Fibroblast of mammary gland (primary cell): Measurements from ENCODE around the gene PIAS4.

ENCODE experiments used
- DNase-seq: peaks from one replicate; pipeline ENCODE4 v3.0.0-alpha.2; 2010; ENCODE audit warnings: low read depth
- H3K4me3 ChIP-seq: 2 replicates; pipeline ENCODE4 v1.5.1; 2011; ENCODE audit warnings: low read depth, mild to moderate bottlenecking, low read length, moderate library complexity; ENCODE audit not compliant: control insufficient read depth
- TF ChIP-seq, protein P1 (sequence below): conservative IDR thresholded peaks from 2 replicates; pipeline ENCODE4 v1.5.1; 2011; ENCODE audit warnings: low read depth, low read length, inconsistent platforms; ENCODE audit not compliant: control insufficient read depth, insufficient read depth

PIAS4 gene

DNA sequence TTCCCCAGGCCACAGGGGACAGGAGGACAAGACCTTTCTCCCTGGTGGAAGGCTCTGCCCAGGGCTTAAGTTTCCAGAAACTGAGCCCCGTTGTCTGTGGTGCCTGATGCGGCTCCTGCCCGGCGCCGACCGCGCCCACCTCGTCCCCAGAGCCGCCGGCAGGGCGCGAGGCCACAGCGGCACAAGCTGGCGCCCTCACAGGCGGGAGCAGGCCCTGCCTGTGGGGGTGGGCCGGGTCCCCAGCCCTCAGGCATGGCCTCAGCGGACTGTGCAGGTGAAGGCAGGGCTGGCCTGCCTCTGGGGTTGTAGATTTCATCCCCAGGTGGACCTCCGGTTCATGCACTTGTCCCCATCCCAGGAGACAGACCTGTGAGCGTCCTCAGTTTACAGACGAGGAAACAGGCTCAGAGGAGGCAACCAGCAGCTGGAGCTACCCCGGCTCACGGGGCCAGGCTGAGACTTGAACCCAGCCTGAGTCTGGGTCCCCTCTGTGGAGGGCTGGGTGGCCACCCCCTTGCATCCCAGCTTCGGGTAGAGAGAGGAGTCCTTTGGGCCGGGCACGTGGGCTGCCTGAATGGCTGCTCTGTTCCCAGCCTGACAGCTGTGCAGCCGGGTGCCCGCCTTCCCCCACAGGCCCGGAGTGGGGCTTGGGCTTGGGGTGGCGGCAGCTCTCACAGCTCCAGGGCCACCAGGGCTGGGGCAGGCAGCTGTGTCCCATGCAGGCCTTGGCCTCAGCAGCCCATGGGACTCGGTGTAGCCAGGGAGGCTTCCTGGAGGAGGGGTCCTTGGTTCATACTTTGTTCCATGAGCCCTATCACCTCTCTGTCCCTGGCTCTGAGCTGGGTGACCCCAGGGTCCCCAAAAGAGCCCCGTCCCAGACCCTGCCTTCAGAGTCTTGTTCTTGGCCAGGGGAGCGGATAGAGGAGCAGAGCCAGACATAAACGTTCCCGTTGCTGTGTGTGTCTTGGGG is 26.8 kb downstream of the PIAS4 start:
- DNase-seq = no peak
- no peak overlapping the region for H3K4me3 ChIP-seq
- TF ChIP-seq, protein P1, sequence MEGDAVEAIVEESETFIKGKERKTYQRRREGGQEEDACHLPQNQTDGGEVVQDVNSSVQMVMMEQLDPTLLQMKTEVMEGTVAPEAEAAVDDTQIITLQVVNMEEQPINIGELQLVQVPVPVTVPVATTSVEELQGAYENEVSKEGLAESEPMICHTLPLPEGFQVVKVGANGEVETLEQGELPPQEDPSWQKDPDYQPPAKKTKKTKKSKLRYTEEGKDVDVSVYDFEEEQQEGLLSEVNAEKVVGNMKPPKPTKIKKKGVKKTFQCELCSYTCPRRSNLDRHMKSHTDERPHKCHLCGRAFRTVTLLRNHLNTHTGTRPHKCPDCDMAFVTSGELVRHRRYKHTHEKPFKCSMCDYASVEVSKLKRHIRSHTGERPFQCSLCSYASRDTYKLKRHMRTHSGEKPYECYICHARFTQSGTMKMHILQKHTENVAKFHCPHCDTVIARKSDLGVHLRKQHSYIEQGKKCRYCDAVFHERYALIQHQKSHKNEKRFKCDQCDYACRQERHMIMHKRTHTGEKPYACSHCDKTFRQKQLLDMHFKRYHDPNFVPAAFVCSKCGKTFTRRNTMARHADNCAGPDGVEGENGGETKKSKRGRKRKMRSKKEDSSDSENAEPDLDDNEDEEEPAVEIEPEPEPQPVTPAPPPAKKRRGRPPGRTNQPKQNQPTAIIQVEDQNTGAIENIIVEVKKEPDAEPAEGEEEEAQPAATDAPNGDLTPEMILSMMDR = no peak

DNA sequence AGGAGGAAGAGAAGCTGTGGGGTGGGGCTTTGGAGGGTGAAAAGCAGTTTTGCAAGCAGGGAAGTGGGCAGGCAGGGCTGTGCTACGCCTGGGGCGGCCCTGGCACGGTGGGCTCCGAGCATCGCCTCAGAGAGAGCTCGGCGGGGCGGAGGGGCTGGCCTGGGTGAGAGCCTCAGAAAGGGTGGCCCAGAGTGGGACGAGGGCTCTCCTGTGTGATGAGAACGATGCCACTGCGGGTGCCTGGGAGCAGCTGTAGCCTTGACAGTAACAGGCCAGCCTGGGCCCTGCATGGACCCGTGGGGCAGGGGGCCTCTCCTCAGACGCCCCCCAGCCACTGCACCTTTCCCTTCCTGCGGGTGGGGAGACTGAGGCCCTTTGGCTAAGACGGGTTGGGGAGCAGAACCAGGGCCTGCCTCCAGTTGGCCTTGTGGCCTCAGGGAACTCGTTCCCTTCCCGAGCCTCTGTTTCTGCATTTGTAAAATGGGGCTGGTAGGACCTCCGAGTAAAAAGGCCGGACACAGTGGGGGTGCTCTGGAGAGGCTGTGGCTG is 27.6 kb downstream of the PIAS4 start:
- no peak for DNase-seq
- TF ChIP-seq, protein P1 = no peak

DNA sequence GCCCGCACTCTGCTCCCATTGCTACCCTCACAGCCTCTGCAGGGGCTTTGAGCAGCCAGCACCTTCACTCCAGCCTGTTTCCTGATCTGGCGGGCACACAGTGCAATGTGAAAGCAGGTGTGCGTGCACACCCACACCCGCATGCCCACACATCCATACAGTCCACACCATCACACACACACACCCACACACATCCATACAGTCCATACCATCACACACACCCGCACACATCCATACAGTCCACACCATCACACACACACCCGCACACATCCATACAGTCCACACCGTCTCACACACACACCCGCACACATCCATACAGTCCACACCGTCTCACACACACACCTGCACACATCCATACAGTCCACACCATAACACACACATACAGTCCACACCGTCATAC is 28.0 kb downstream of the PIAS4 start:
- TF ChIP-seq, protein P1 = no peak
- H3K4me3 ChIP-seq = no peak overlapping the region
- no peak for DNase-seq

More for the DNA sequence above, 27.6 kb downstream of the PIAS4 start:
- H3K4me3 ChIP-seq = no peak overlapping the region

DNA sequence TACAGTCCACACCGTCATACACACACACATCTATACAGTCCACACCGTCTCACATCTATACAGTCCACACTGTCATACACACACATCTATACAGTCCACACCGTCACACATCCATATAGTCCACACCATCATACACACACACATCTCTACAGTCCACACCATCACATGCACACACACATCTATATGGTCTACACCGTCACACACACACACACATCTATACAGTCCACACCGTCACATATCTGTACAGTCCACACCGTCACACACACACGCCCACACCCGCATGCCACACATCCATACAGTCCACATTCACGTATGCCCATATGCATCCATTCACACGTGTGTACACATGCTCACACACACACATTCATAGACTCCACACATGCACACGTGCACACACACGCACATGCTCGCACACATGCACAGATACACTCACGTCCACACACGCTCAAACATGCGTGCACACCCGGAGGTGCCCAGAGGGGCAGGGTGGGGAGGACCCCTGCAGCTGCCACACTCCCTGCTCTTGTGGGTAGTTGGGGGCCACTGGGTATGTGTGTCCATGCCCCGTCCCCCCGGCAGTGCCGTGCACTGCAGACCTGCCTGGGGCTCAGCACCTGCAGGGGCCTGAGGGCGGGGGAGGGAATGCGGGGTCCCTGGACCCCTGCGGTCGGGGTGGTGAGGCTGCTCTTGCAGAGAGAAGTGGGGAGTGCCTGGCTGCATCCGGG is 29.2 kb downstream of the PIAS4 start:
- TF ChIP-seq, protein P1 = no peak
- no peak for DNase-seq
- H3K4me3 ChIP-seq = no peak overlapping the region

DNA sequence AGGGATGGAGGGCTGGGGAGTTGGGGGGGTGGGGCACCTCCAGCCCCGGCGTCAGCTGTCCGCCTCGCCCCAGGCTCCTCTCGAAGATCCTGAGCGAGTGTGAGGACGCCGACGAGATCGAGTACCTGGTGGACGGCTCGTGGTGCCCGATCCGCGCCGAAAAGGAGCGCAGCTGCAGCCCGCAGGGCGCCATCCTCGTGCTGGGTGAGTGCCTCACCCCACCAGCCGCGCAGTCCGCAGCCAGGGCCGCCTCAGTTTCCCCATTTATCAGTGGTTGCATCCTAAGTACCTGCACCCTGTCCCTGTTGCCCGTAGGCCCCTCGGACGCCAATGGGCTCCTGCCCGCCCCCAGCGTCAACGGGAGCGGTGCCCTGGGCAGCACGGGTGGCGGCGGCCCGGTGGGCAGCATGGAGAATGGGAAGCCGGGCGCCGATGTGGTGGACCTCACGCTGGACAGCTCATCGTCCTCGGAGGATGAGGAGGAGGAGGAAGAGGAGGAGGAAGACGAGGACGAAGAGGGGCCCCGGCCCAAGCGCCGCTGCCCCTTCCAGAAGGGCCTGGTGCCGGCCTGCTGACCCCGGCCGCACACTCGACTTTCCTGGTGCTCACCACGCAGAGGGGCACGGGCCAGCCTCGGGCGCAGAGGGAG is 29.9 kb downstream of the PIAS4 start:
- TF ChIP-seq, protein P1 = no peak
- no peak overlapping the region for H3K4me3 ChIP-seq
- no peak for DNase-seq

DNA sequence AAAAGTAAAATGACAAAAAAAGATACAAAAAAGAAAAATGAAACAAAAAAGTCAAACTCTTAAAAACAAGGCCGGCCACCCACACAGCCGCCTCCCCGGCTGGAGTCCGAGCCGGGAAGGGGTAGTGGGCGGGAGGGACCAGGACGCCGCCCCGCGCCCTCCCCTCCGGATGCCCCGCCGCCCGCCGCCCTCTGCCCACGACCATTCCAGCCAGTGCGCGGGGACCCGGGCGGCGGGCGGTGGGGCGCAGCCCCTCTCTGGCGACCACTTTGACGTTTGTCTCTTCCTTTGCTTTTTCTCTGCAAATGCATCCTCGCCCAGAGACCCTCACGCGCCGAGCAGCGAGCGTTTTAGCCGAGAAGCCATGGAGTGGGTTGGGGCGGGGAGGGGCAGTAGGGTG is 30.5 kb downstream of the PIAS4 start:
- TF ChIP-seq, protein P1 = no peak
- no peak for DNase-seq
- no peak overlapping the region for H3K4me3 ChIP-seq
